ENCODE measurements around the gene PAPSS1.

Gene PAPSS1

GRCh38 chr4:107619731-107620130 lies 100.3 kb downstream of the PAPSS1 start:
- no peak for DNase-seq

GRCh38 chr4:107619066-107619465 lies 101.0 kb downstream of the PAPSS1 start:
- DNase-seq: no peak

GRCh38 chr4:107618656-107619055 lies 101.4 kb downstream of the PAPSS1 start:
- DNase-seq: no peak

GRCh38 chr4:107616838-107617389 lies 103.1 kb downstream of the PAPSS1 start:
- no peak for DNase-seq

GRCh38 chr4:107615809-107616208 lies 104.2 kb downstream of the PAPSS1 start:
- DNase-seq: no peak

GRCh38 chr4:107603430-107603829 lies 116.6 kb downstream of the PAPSS1 start:
- no peak for DNase-seq

GRCh38 chr4:107600983-107601382 lies 119.1 kb downstream of the PAPSS1 start:
- DNase-seq: no peak

- DNase-seq: no peak
These were observed 119.6 kb downstream of the PAPSS1 start for GRCh38 chr4:107600436-107600835.

- DNase-seq: no peak
These were observed 120.2 kb downstream of the PAPSS1 start for GRCh38 chr4:107599841-107600240.

GRCh38 chr4:107593230-107593629 lies 126.8 kb downstream of the PAPSS1 start:
- DNase-seq: no peak

- DNase-seq: no peak
These were observed 127.5 kb downstream of the PAPSS1 start for GRCh38 chr4:107592519-107592918.

- DNase-seq: no peak
These were observed 130.8 kb downstream of the PAPSS1 start for GRCh38 chr4:107589269-107589668.

- no peak for DNase-seq
These were observed 133.7 kb downstream of the PAPSS1 start for GRCh38 chr4:107586371-107586770.

- DNase-seq: no peak
These were observed 140.9 kb downstream of the PAPSS1 start for GRCh38 chr4:107579099-107579498.

- no peak for DNase-seq
These were observed 141.7 kb downstream of the PAPSS1 start for GRCh38 chr4:107578321-107578720.

- no peak for DNase-seq
These were observed 142.3 kb downstream of the PAPSS1 start for GRCh38 chr4:107577743-107578142.

GRCh38 chr4:107575243-107575642 lies 144.8 kb downstream of the PAPSS1 start:
- no peak for DNase-seq

GRCh38 chr4:107572281-107572680 lies 147.8 kb downstream of the PAPSS1 start:
- no peak for DNase-seq

GRCh38 chr4:107570952-107571351 lies 149.1 kb downstream of the PAPSS1 start:
- no peak for DNase-seq

- no peak for DNase-seq
These were observed 155.7 kb downstream of the PAPSS1 start for GRCh38 chr4:107564326-107564725.

Measured in activated T-cell treated with anti-CD3 and anti-CD28 coated beads, Interleukin-2, amount 50 U/mL, for 1 hour (primary cell).